ENCODE data around the gene SLC30A10. TPM values are rescaled to one million over a fixed set of nuclear protein-coding genes. Genes with fewer than 3 reads are reported as not detected.
"Not testable (repeated sequence)": the region's sequence is repeated elsewhere in the genome, so short reads cannot be mapped to it uniquely, and the experiment has no call there.

The SLC30A10 gene
- total RNA-seq, 2 experiments from 2014 or later, result not detected

- DNase-seq, H3K36me3 Mint-ChIP-seq, H3K27ac Mint-ChIP-seq, H3K4me1 Mint-ChIP-seq, H3K4me3 Mint-ChIP-seq, H3K9me3 Mint-ChIP-seq: not testable (repeated sequence)
- peaks cover 24% of the 10 kb centered on the region for H3K27me3 Mint-ChIP-seq
These were observed 39.7 kb downstream of the SLC30A10 start for GRCh38 chr1:219888667-219889066.

- peaks cover 26% of the 10 kb centered on the region for H3K27me3 Mint-ChIP-seq
- H3K4me3 Mint-ChIP-seq, result no peak overlapping the region
- no peaks in the 10 kb centered on the region for H3K9me3 Mint-ChIP-seq
- no peaks in the 10 kb centered on the region for H3K36me3 Mint-ChIP-seq
- H3K27ac Mint-ChIP-seq, result no peak overlapping the region
- DNase-seq, result no peak
- H3K4me1 Mint-ChIP-seq, result no peaks in the 10 kb centered on the region
These were observed 42.7 kb downstream of the SLC30A10 start for GRCh38 chr1:219885680-219886079.

GRCh38 chr1:219883400-219884332, 44.7 kb downstream of the SLC30A10 start:
- DNase-seq, result no peak
- Mint-ChIP-seq H3K27ac (no peak overlapping the region), H3K27me3 (peaks cover 26% of the 10 kb centered on the region), H3K4me1 (no peaks in the 10 kb centered on the region), H3K36me3 (no peaks in the 10 kb centered on the region), H3K4me3 (no peak overlapping the region), H3K9me3 (no peaks in the 10 kb centered on the region)

GRCh38 chr1:219882755-219883154, 45.6 kb downstream of the SLC30A10 start:
- Mint-ChIP-seq H3K36me3 (no peaks in the 10 kb centered on the region), H3K27ac (no peak overlapping the region), H3K4me3 (no peak overlapping the region), H3K27me3 (peaks cover 26% of the 10 kb centered on the region), H3K4me1 (no peaks in the 10 kb centered on the region), H3K9me3 (no peaks in the 10 kb centered on the region)
- no peak for DNase-seq

- Mint-ChIP-seq H3K27ac (no peak overlapping the region), H3K4me3 (no peak overlapping the region), H3K27me3 (peaks cover 25% of the 10 kb centered on the region), H3K36me3 (no peaks in the 10 kb centered on the region), H3K9me3 (no peaks in the 10 kb centered on the region), H3K4me1 (no peaks in the 10 kb centered on the region)
- DNase-seq, result no peak
These were observed 46.3 kb downstream of the SLC30A10 start for GRCh38 chr1:219882096-219882495.

- Mint-ChIP-seq H3K27me3 (peaks cover 17% of the 10 kb centered on the region), H3K4me3 (no peak overlapping the region), H3K36me3 (no peaks in the 10 kb centered on the region), H3K4me1 (no peaks in the 10 kb centered on the region), H3K9me3 (no peaks in the 10 kb centered on the region), H3K27ac (no peak overlapping the region)
- no peak for DNase-seq
These were observed 47.4 kb downstream of the SLC30A10 start for GRCh38 chr1:219880765-219881457.

GRCh38 chr1:219876798-219877209, 51.6 kb downstream of the SLC30A10 start:
- no peak overlapping the region for H3K27ac Mint-ChIP-seq
- H3K4me3 Mint-ChIP-seq, result no peak overlapping the region
- peaks cover 8% of the 10 kb centered on the region for H3K27me3 Mint-ChIP-seq
- no peaks in the 10 kb centered on the region for H3K9me3 Mint-ChIP-seq
- H3K4me1 Mint-ChIP-seq, result no peaks in the 10 kb centered on the region
- H3K36me3 Mint-ChIP-seq, result no peaks in the 10 kb centered on the region
- DNase-seq, result no peak

- DNase-seq, result no peak
These were observed 52.5 kb downstream of the SLC30A10 start for GRCh38 chr1:219875860-219876259.

GRCh38 chr1:219872538-219872937, 55.8 kb downstream of the SLC30A10 start:
- H3K9me3 Mint-ChIP-seq, H3K4me1 Mint-ChIP-seq, H3K4me3 Mint-ChIP-seq, DNase-seq, H3K36me3 Mint-ChIP-seq, H3K27ac Mint-ChIP-seq, H3K27me3 Mint-ChIP-seq: not testable (repeated sequence)

More at GRCh38 chr1:219875860-219876259, 52.5 kb downstream of the SLC30A10 start:
- peaks cover 8% of the 10 kb centered on the region for H3K27me3 Mint-ChIP-seq
- no peak overlapping the region for H3K27ac Mint-ChIP-seq
- H3K4me1 Mint-ChIP-seq, result no peaks in the 10 kb centered on the region
- no peaks in the 10 kb centered on the region for H3K36me3 Mint-ChIP-seq
- no peaks in the 10 kb centered on the region for H3K9me3 Mint-ChIP-seq
- no peak overlapping the region for H3K4me3 Mint-ChIP-seq

- no peak for DNase-seq
- no peaks in the 10 kb centered on the region for H3K36me3 Mint-ChIP-seq
- no peak overlapping the region for H3K27ac Mint-ChIP-seq
- H3K4me3 Mint-ChIP-seq, result no peak overlapping the region
- no peaks in the 10 kb centered on the region for H3K9me3 Mint-ChIP-seq
- H3K27me3 Mint-ChIP-seq, result peaks cover 8% of the 10 kb centered on the region
- H3K4me1 Mint-ChIP-seq, result no peaks in the 10 kb centered on the region
These were observed 56.8 kb downstream of the SLC30A10 start for GRCh38 chr1:219871427-219872057.

- H3K36me3 Mint-ChIP-seq, H3K27me3 Mint-ChIP-seq, H3K27ac Mint-ChIP-seq, H3K4me1 Mint-ChIP-seq, H3K9me3 Mint-ChIP-seq, DNase-seq, H3K4me3 Mint-ChIP-seq: not testable (repeated sequence)
These were observed 59.7 kb downstream of the SLC30A10 start for GRCh38 chr1:219868615-219869014.

Other genes with a start within 250 kb of the SLC30A10 start
- gene EPRS1, start 117.9 kb upstream of the SLC30A10 start, total RNA-seq, result 100 to 1,000 TPM; 222 to 237 TPM
- gene BPNT1, start 161.2 kb upstream of the SLC30A10 start, total RNA-seq, result 10 to 100 TPM; 23.6 to 26.1 TPM
- gene IARS2, start 165.6 kb upstream of the SLC30A10 start, total RNA-seq, result 10 to 100 TPM; 78.5 to 81.4 TPM